Astrocyte of the cerebellum (primary cell): Measurements from ENCODE around the gene LHFPL4.

Source experiments
- DNase-seq: peaks from one replicate; pipeline ENCODE4 v3.0.0-alpha.2; 2011; ENCODE audit warnings: low read depth
- H3K4me3 ChIP-seq: 2 replicates; pipeline ENCODE4 v1.5.1; 2011; ENCODE audit warnings: mild to moderate bottlenecking, low read depth, low read length, moderate library complexity
- in situ Hi-C: cut with HindIII; loops from 2 replicates; pipeline ENCODE4 v1.10.0; 2017; ENCODE audit warnings: low sequenced_read_pairs
- TF ChIP-seq, protein P1 (sequence below): IDR thresholded peaks from 2 replicates; pipeline ENCODE4 v1.5.1; 2012; ENCODE audit warnings: low read length, low read depth, moderate library complexity, mild to moderate bottlenecking; ENCODE audit errors: missing control alignments

LHFPL4 gene

DNA sequence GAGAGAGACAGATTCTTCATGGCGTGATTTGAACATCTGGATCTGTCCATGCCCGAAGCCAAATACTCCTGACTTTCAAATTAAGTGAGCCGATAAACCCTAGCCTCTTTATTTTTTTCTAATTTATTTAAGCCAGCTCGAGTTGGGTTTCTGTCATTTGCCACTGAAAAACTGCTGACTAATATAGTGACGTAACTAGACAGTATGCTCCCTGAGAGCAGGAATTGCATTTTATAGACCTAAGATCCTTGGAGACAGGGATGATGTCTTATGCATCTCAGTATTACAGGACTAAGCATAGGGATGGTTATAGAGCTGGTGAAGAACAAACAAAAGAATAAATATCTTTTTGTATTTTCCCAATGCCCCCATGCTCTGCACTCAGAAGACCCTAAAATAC, 4.6 kb downstream of the LHFPL4 start:
- in situ Hi-C loops, result no loop called here
- no peak overlapping the region for H3K4me3 ChIP-seq
- TF ChIP-seq, protein P1, sequence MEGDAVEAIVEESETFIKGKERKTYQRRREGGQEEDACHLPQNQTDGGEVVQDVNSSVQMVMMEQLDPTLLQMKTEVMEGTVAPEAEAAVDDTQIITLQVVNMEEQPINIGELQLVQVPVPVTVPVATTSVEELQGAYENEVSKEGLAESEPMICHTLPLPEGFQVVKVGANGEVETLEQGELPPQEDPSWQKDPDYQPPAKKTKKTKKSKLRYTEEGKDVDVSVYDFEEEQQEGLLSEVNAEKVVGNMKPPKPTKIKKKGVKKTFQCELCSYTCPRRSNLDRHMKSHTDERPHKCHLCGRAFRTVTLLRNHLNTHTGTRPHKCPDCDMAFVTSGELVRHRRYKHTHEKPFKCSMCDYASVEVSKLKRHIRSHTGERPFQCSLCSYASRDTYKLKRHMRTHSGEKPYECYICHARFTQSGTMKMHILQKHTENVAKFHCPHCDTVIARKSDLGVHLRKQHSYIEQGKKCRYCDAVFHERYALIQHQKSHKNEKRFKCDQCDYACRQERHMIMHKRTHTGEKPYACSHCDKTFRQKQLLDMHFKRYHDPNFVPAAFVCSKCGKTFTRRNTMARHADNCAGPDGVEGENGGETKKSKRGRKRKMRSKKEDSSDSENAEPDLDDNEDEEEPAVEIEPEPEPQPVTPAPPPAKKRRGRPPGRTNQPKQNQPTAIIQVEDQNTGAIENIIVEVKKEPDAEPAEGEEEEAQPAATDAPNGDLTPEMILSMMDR, result no peak
- no peak for DNase-seq

DNA sequence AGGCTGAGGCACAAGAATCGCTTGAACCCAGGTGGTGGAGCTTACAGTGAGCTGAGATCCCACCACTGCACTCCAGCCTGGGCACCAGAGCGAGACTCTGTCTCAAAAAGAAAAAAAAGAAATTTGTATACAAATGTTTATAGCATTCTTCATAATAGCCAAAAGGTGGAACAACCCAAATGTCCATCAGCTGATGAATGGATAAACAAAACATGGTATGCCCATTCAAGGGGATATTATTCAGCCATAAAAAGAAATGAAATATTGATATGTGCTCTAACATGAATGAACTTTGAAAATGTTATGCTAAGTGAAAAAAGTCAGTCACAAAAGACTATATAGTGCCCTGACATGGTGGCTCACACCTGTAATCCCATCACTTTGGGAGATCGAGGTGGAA, 11.4 kb downstream of the LHFPL4 start:
- TF ChIP-seq, protein P1, result no peak

DNA sequence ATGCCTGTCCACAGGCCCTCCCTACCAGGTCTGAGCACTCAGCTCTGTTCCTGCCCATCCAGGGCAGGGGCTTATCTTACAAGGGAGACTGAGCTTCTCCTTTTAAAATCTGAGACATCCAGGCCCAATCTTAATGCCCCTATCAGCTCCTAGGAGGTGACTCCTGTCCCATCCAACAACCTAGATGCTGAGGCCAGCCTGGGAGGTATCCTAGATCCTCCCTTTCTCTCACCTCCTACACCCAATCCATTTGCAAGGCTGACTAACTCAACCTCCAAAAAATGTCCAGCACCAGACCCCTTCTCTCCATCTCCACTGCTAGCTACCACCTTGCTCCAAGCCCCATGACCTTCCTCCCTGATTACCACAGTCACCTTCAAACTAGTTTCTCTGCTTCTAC, 17.4 kb downstream of the LHFPL4 start:
- in situ Hi-C loops, result no loop called here
- TF ChIP-seq, protein P1, result no peak
- DNase-seq, result no peak
- H3K4me3 ChIP-seq, result no peak overlapping the region

More for the DNA sequence above, 11.4 kb downstream of the LHFPL4 start:
- H3K4me3 ChIP-seq, result no peak overlapping the region
- in situ Hi-C loops, result no loop called here
- no peak for DNase-seq

DNA sequence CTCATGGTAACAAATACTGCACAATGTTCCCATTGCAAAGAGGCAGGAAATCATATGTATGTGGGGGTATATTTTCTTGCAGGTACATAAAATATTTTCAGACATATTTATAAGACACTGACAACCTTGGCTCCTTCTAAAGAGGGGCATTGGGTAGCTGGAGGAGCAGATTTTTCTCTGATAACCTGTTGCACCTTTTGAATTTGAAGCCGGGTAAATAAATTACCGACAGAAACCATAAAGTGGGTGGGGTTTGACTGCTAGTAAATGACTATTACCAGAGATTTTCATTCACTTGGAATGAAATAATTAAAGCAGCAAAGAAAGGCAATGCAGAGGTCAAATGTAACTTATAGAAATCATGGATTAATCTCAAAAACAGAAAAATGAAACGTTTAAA, 19.2 kb downstream of the LHFPL4 start:
- H3K4me3 ChIP-seq, result no peak overlapping the region
- TF ChIP-seq, protein P1, result no peak
- DNase-seq, result no peak
- in situ Hi-C loops, result no loop called here

DNA sequence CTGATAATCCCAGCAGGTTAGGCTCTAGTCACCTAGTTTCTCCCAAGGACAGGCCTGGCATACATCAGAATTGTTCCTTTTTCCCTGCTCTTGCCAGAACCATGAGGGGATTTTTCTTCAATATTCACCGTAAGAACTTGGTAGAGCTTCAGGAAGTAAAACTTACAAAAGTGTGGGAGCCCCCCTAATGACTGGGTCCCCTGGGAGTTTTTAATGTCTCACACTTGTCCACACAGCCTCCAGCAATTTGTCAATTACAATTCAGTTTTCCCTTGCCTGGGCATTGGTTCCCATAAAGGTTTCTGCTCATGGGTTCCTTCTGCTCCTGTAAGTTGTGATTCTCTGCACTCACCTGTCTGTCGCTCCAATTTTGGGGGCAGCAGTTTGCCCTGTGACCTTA, 28.5 kb downstream of the LHFPL4 start:
- DNase-seq, result no peak
- in situ Hi-C loops, result loop anchor here (10.0 kb wide), 1 partner anchor 60 kb away; no protein-coding TSS in a partner anchor
- TF ChIP-seq, protein P1, result no peak
- H3K4me3 ChIP-seq, result no peak overlapping the region

DNA sequence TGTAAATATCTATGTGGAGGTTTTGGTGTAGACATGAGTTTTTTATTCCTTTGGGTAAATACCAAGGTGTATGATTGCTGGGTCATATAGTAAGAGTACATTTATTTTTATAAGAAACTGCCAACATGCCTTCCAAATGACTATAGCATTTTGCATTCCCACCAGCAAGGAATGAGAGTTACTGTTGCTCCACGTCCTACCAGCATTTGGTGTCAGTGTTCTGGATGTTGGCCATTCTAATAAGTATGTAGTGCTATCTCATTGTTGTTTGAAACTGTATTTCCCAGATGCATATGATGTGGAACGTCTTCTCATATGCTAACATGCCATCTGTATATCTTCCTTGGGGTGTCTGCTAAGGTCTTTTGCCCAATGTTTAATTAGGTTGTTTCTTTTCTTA, 38.7 kb downstream of the LHFPL4 start:
- H3K4me3 ChIP-seq, result no peak overlapping the region
- no peak for DNase-seq
- in situ Hi-C loops, result no loop called here
- TF ChIP-seq, protein P1, result no peak

DNA sequence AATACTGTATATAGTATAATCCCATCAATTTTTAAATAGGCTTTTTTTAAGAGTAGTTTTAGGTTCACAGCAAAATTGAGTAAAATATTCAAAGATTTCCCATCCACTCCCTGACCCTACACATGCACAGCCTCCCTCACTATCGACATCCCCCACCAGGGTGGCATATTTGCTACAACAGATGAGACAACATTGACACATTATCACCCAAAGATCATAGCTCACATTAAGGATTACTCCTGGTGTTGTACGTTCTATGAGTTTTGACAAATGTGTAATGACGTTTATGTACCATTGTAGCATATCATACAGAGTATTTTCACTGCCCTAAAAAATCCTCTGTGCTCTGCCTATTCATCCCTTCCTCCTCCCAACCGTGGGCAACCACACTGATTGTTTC, 39.3 kb downstream of the LHFPL4 start:
- DNase-seq, result no peak
- TF ChIP-seq, protein P1, result no peak
- in situ Hi-C loops, result no loop called here

More for the DNA sequence above, 39.3 kb downstream of the LHFPL4 start:
- no peak overlapping the region for H3K4me3 ChIP-seq
